CD14-positive monocyte (primary cell): ENCODE data around the gene DDX10. TPM values are rescaled to one million over a fixed set of nuclear protein-coding genes. Genes with fewer than 3 reads are reported as not detected.

Experiments
- DNase-seq, 3 donors: peaks; one replicate each; pipeline ENCODE4 v3.0.0-alpha.2; 2011 to 2022
- H2AFZ ChIP-seq: 2 replicates; pipeline ENCODE4 v1.6.0; 2012; ENCODE audit warnings: mild to moderate bottlenecking, low read depth, low read length, inconsistent platforms; ENCODE audit not compliant: insufficient read depth, poor library complexity, severe bottlenecking
- H3K27ac ChIP-seq, 2 donors: 1 replicate in 1 of 2; 2 replicates in 1 of 2; pipeline ENCODE4 v1.5.1; 2012 to 2013; ENCODE audit warnings: low read length in 2 of 2, control low read depth in 1 of 2, inconsistent platforms in 1 of 2, low read depth in 1 of 2, mild to moderate bottlenecking in 1 of 2
- H3K27me3 ChIP-seq, 2 donors: one replicate each; pipeline versions ENCODE4 v1.6.0 to v1.6.1; 2011 to 2013; ENCODE audit warnings: low read length in 2 of 2; ENCODE audit not compliant: control insufficient read depth in 2 of 2, insufficient read depth in 2 of 2
- H3K36me3 ChIP-seq, 2 donors: replicated peaks in 1 of 2; 1 replicate in 1 of 2; 2 replicates in 1 of 2; pipeline versions ENCODE4 v1.5.1 to v1.6.1; 2012 to 2013; ENCODE audit warnings: low read length in 2 of 2, control low read depth in 1 of 2, inconsistent platforms in 1 of 2, mild to moderate bottlenecking in 1 of 2; ENCODE audit not compliant: insufficient read depth in 2 of 2, control insufficient read depth in 1 of 2
- H3K4me1 ChIP-seq, 2 donors: 1 replicate in 1 of 2; 2 replicates in 1 of 2; pipeline versions ENCODE4 v1.5.1 to v1.6.1; 2012 to 2013; ENCODE audit warnings: low read length in 2 of 2, control low read depth in 1 of 2, inconsistent platforms in 1 of 2, mild to moderate bottlenecking in 1 of 2, moderate library complexity in 1 of 2; ENCODE audit not compliant: insufficient read depth in 2 of 2, control insufficient read depth in 1 of 2
- H3K4me2 ChIP-seq: replicated peaks from 2 replicates; pipeline ENCODE3; 2012; ENCODE audit warnings: low read length, moderate library complexity, mild to moderate bottlenecking; ENCODE audit not compliant: poor library complexity, severe bottlenecking; ENCODE audit errors: extremely low read depth
- H3K4me3 ChIP-seq, 3 experiments: fragments of 200-600 bp in 1 of 3; sonication (generic) in 1 of 3; replicated peaks in 1 of 3; 1 replicate in 2 of 3; 2 replicates in 1 of 3; pipeline ENCODE4 v1.5.1; 2011 to 2013; ENCODE audit warnings: low read length in 3 of 3, mild to moderate bottlenecking in 3 of 3, control low read depth in 2 of 3, low read depth in 2 of 3, inconsistent platforms in 1 of 3, moderate library complexity in 1 of 3
- H3K79me2 ChIP-seq: 2 replicates; pipeline ENCODE4 v1.6.0; 2012; ENCODE audit warnings: mild to moderate bottlenecking, control low read depth, inconsistent platforms, low read length, moderate library complexity; ENCODE audit not compliant: insufficient read depth
- H3K9ac ChIP-seq: 2 replicates; pipeline ENCODE4 v1.6.0; 2017; ENCODE audit warnings: low read length, mild to moderate bottlenecking; ENCODE audit not compliant: insufficient read depth, poor library complexity, severe bottlenecking
- H3K9me3 ChIP-seq, 2 donors: replicated peaks in 1 of 2; 1 replicate in 1 of 2; 2 replicates in 1 of 2; pipeline versions ENCODE4 v1.5.1 to v1.6.1; 2012 to 2013; ENCODE audit warnings: low read length in 2 of 2, control low read depth in 1 of 2; ENCODE audit not compliant: control insufficient read depth in 1 of 2, insufficient read depth in 1 of 2
- H4K20me1 ChIP-seq: 2 replicates; pipeline ENCODE4 v1.6.0; 2012; ENCODE audit warnings: mild to moderate bottlenecking, low read length, control low read depth, moderate library complexity; ENCODE audit not compliant: insufficient read depth
- H3K27ac Mint-ChIP-seq, 7 donors: one replicate each; pipeline ENCODE4 v1.8.0; 2020; ENCODE audit warnings: mild to moderate bottlenecking in 7 of 7, mixed read lengths in 7 of 7, moderate library complexity in 6 of 7, inconsistent platforms in 2 of 7
- H3K27me3 Mint-ChIP-seq, 3 donors: one replicate each; pipeline ENCODE4 v1.8.0; 2021 to 2022; ENCODE audit warnings: low read depth in 3 of 3, mild to moderate bottlenecking in 3 of 3, mixed read lengths in 3 of 3, moderate library complexity in 3 of 3, inconsistent platforms in 1 of 3
- H3K36me3 Mint-ChIP-seq, 2 donors: one replicate each; pipeline ENCODE4 v1.8.0; 2020; ENCODE audit warnings: mixed read lengths in 2 of 2, inconsistent platforms in 1 of 2, mild to moderate bottlenecking in 1 of 2
- H3K4me1 Mint-ChIP-seq: one replicate; pipeline ENCODE4 v1.8.0; 2020; ENCODE audit warnings: mild to moderate bottlenecking, mixed read lengths
- H3K4me3 Mint-ChIP-seq, 2 donors: one replicate each; pipeline ENCODE4 v1.8.0; 2020; ENCODE audit warnings: mild to moderate bottlenecking in 2 of 2, mixed read lengths in 2 of 2, moderate library complexity in 1 of 2
- H3K9me3 Mint-ChIP-seq, 7 donors: one replicate each; pipeline ENCODE4 v1.8.0; 2020 to 2022; ENCODE audit warnings: mixed read lengths in 7 of 7, mild to moderate bottlenecking in 6 of 7, moderate library complexity in 6 of 7, inconsistent platforms in 2 of 7
- WGBS: methylation state at CpG from one replicate; pipeline ENCODE4 v1.1.5; 2013; ENCODE audit warnings: missing lambda C conversion rate; ENCODE audit not compliant: insufficient coverage; 5-methylcytosine and 5-hydroxymethylcytosine counted together
- intact Hi-C, 2 donors: fragments of 100-400 bp; cut with micrococcal nuclease; formaldehyde crosslinking; loops; one replicate each; pipeline versions ENCODE4 v1.15.0 to v1.15.1; 2023
- polyA plus RNA-seq, 3 donors: library from polyadenylated mRNA; depleted of rRNA in 1 of 3; unstranded in 2 of 3; stranded (reverse) in 1 of 3; fragments of 300-500 nt in 2 of 3; fragments of >200 nt in 1 of 3; fragmentation: Illumina TruSeq in 2 of 3; gene quantifications; 1 replicate in 2 of 3; 2 replicates in 1 of 3; pipeline ENCODE4 v1.2.3, GENCODE V29; 2012 to 2021
- TF ChIP-seq, protein P1 (sequence below): fragments of 200-600 bp; IDR thresholded peaks from one replicate; pipeline ENCODE4 v1.8.0; 2022; ENCODE audit warnings: antibody characterized with exemption, mild to moderate bottlenecking

The DDX10 gene
- polyA plus RNA-seq, 3 donors, result 5.0 to 6.3 (median 5.3) TPM

DNA sequence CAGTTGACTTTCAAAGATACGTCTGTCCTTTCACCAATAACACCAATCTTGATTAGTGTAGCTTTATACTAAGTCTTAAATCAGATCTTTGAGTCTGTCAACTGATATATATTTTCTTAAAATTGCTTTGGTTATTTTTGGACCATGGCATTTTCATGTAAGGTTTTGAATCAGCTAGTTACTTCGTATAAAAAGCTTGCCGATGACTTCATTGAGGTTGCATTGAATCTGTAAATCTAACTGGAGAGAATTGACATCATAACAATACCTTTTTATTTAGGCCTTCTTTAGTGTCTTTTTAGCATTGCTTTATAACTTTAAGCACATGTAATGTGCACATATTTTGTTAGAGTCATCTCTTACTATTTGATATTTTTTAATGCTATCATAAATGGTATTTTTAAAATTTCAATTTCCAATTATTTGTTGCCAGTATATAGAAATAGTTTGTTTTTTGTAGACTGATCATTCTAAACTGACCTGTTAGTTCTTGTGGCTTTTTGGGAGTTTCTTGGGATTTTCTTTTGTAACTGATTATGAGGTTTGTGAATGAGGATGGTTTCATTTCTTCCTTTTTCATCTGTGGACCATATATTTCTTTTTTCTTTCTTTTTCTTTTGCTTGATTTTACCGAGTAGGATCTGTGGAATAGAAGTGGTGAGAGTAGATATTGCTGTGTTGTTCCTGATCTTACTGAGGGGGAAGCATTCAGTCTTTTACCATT is 61.4 kb downstream of the DDX10 start:
- Histone ChIP-seq H3K79me2 (no peaks in the 10 kb centered on the region), H3K36me3 (peaks cover 9 to 40% of the 10 kb centered on the region in 2 donors), H3K9me3 (no peaks in the 10 kb centered on the region), H3K27me3 (no peaks in the 10 kb centered on the region), H3K4me1 (no peaks in the 10 kb centered on the region), H3K9ac (no peak overlapping the region), H2AFZ (no peak overlapping the region), H3K4me2 (no peak overlapping the region), H4K20me1 (no peaks in the 10 kb centered on the region), H3K27ac (no peak overlapping the region), H3K4me3 (no peak overlapping the region)
- Mint-ChIP-seq H3K4me1 (peaks cover 2% of the 10 kb centered on the region), H3K4me3 (no peak overlapping the region), H3K27me3 (no peaks in the 10 kb centered on the region), H3K9me3 (peaks cover 0 to 4% (median 0%) of the 10 kb centered on the region in 7 donors), H3K36me3 (peaks cover 30 to 31% of the 10 kb centered on the region in 2 donors), H3K27ac (peak overlapping the region in 1 of 7 donors; percentile 26)
- DNase-seq, result no peak
- no CpG with 5 or more reads among the region's 4 CpGs for WGBS
- intact Hi-C loops, result no loop called here
- TF ChIP-seq, protein P1, sequence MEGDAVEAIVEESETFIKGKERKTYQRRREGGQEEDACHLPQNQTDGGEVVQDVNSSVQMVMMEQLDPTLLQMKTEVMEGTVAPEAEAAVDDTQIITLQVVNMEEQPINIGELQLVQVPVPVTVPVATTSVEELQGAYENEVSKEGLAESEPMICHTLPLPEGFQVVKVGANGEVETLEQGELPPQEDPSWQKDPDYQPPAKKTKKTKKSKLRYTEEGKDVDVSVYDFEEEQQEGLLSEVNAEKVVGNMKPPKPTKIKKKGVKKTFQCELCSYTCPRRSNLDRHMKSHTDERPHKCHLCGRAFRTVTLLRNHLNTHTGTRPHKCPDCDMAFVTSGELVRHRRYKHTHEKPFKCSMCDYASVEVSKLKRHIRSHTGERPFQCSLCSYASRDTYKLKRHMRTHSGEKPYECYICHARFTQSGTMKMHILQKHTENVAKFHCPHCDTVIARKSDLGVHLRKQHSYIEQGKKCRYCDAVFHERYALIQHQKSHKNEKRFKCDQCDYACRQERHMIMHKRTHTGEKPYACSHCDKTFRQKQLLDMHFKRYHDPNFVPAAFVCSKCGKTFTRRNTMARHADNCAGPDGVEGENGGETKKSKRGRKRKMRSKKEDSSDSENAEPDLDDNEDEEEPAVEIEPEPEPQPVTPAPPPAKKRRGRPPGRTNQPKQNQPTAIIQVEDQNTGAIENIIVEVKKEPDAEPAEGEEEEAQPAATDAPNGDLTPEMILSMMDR, result no peak

DNA sequence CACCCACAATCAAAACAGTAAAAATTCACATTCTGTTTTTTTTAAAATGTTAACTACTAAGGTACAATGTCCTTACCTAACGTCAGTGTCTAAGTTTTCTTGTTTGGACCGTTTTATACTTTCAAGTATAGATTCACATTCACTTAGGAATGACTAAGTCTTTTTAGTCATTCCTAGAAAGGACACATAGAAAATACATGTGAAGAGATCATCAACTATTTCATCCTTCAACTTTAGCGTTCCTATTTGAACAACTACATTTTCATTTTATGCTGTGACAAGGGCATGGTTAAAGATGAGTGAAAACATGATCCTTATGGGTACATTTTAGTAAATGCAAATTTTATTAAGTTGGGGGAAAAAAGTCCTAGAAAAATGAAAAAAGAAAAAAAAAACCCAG is 62.8 kb downstream of the DDX10 start:
- Histone ChIP-seq H3K9me3 (no peaks in the 10 kb centered on the region), H3K27me3 (no peaks in the 10 kb centered on the region), H4K20me1 (no peaks in the 10 kb centered on the region), H3K79me2 (no peaks in the 10 kb centered on the region), H3K4me2 (no peak overlapping the region), H3K4me3 (no peak overlapping the region), H3K9ac (no peak overlapping the region), H2AFZ (no peak overlapping the region), H3K27ac (no peak overlapping the region), H3K36me3 (peaks cover 9 to 35% of the 10 kb centered on the region in 2 donors), H3K4me1 (no peaks in the 10 kb centered on the region)
- Mint-ChIP-seq H3K4me3 (no peak overlapping the region), H3K27me3 (no peaks in the 10 kb centered on the region), H3K4me1 (peaks cover 4% of the 10 kb centered on the region), H3K36me3 (peaks cover 30% of the 10 kb centered on the region in 2 donors), H3K27ac (no peak overlapping the region), H3K9me3 (peaks cover 0 to 4% (median 0%) of the 10 kb centered on the region in 7 donors)
- WGBS, result no CpG with 5 or more reads among the region's 3 CpGs
- no peak for DNase-seq
- intact Hi-C loops, result no loop called here
- TF ChIP-seq, protein P1, result no peak
